Measurements from ENCODE around the gene EDC3.
A peak's percentile ranks its signal among the peaks of the same experiment; 100 is the strongest.

The EDC3 gene

DNA sequence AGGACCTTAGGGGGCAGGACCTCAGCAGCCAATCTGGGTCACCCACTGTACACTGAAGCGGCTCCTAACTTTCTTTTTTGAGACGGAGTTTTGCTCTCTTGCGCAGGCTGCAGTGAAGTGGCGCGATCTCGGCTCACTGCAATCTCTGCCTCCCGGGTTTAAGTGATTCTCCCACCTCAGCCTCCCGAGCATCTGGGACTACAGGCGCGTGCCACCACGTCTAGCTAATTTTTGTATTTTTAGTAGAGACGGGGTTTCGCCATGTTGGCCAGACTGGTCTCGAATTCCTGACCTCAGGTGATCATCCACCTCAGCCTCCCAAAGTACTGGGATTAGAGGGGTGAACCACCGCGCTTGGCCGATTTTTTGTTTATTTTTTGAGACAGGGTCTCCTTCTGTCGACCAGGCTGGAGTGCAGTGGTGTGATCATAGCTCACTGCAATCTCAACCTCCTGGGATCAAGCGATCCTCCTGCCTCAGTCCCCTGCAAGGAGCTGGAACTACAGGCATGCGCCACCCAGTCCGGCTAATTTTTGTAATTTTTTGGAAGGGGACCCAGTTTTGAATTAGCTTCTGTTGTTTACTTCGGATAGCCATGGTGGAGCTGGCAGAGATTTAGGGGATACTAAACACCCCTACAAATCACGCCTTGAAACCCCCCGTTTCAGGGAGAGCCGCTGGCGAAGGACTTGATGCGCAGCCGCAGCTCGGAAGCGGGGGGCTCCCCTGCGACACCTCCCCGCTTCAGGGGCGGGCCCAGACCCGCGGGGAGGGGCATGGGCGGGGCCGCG lies 81.7 kb downstream of the EDC3 start:
- H3K9ac ChIP-seq (ENCODE audit: low read length): peak overlapping the region; percentile 18
- H3K4me1 ChIP-seq (ENCODE audit: control insufficient read depth, insufficient read depth, low read length): peaks cover 24% of the 10 kb centered on the region; the same call in 1 of the 2 replicates
- H3K4me3 ChIP-seq (ENCODE audit: low read depth, low read length): peak overlapping the region; percentile 96
- H3K9me3 ChIP-seq (ENCODE audit: control insufficient read depth, insufficient read depth, low read depth, low read length): no peaks in the 10 kb centered on the region
- peak overlapping the region; percentile 70; the same call in 1 of the 2 replicates for H3K27ac ChIP-seq (ENCODE audit: low read depth, low read length)
- H3K36me3 ChIP-seq (ENCODE audit: control insufficient read depth, insufficient read depth, low read length): peaks cover 2% of the 10 kb centered on the region
- H3K27me3 ChIP-seq (ENCODE audit: control insufficient read depth, insufficient read depth, low read length): peaks cover 7% of the 10 kb centered on the region; the same call in 1 of the 2 replicates

DNA sequence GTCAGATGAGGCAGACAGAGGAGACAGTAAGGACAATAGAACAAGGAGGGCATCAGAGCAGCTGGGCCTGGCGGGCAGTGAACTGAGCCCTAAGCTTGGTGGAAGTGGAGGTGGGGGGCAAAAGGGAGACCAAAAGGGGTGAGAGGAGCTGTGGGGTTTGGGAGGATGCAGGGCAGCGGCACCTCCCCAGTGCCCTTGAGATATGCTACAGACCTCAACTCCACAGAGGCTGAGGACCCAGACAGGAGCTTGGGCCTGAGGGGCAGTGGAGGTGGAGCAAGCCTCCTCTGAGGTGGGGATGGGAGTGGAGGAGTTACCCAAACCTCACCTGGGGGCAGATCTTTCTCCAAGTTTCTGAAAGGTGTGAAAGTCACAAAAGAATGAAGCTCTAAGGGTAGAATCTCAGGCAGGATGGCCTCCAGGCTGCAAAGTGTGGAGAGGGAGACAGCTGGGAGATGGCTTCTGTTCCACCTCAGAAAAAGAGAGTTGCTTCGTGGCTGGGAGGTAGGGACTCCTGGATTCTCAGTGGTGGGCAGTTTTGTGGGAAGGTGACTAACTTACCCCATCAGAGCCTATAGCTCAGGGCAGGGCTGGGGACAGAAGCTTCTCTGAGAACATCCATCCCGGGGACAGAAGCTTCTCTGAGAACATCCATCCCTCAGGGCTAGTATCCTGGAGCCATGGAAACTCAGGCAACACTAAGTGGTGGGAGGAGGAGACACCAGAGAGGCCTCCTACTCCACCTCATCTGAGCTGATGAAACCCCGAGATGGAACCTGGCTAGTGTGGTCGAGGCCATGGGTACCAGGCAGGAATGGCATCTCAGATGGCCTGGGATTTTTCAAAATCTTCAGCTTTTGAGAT lies 82.5 kb downstream of the EDC3 start:
- Histone ChIP-seq H3K27me3 (ENCODE audit: control insufficient read depth, insufficient read depth, low read length) (peaks cover 8% of the 10 kb centered on the region), H3K9ac (ENCODE audit: low read length) (no peak overlapping the region), H3K4me1 (ENCODE audit: control insufficient read depth, insufficient read depth, low read length) (peaks cover 24% of the 10 kb centered on the region; the same call in 1 of the 2 replicates), H3K4me3 (ENCODE audit: low read depth, low read length) (no peak overlapping the region), H3K36me3 (ENCODE audit: control insufficient read depth, insufficient read depth, low read length) (no peaks in the 10 kb centered on the region), H3K9me3 (ENCODE audit: control insufficient read depth, insufficient read depth, low read depth, low read length) (no peaks in the 10 kb centered on the region), H3K27ac (ENCODE audit: low read depth, low read length) (no peak overlapping the region)

DNA sequence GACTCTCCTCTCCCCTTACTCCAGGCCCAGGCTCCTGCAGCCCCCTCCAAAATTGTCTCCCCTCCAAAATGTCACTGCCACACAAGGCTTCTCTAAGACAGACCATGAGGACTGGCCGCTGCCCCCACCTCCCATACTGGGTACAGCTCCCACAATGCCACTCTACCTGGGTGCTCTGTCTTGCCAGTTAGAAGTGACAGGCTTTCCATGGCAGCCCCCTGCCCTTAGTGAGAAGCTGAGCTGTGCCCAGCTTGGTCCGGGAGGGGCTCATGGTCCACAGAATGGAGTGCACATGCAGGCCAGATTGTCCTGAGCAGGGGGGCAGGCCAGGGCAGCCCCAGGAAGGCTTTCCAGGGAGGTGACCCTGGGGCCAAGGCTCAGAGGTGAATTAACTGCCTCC lies 83.1 kb downstream of the EDC3 start:
- Histone ChIP-seq H3K4me1 (ENCODE audit: control insufficient read depth, insufficient read depth, low read length) (peaks cover 24% of the 10 kb centered on the region; the same call in 1 of the 2 replicates), H3K9ac (ENCODE audit: low read length) (no peak overlapping the region), H3K4me3 (ENCODE audit: low read depth, low read length) (no peak overlapping the region), H3K27me3 (ENCODE audit: control insufficient read depth, insufficient read depth, low read length) (peaks cover 13% of the 10 kb centered on the region), H3K36me3 (ENCODE audit: control insufficient read depth, insufficient read depth, low read length) (no peaks in the 10 kb centered on the region), H3K27ac (ENCODE audit: low read depth, low read length) (no peak overlapping the region), H3K9me3 (ENCODE audit: control insufficient read depth, insufficient read depth, low read depth, low read length) (no peaks in the 10 kb centered on the region)

DNA sequence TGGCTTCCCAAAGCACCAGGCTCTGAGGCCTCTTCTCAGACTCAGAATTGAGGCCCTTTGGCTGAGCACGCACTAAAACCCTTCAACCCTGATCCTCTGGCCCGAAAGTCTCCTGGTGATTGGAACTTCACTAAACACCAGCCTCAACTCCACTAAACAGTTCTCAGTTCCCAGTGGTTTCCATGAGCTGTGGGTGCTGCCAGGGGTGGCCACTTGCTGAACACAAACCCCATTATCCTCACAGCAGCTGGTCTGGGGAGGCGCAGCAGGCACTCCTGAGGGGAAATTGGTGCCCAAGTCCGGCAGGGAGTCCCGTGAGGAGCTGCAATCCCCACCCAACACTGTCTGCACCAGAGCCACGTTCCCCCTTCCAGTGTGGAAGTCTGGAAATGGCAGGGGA lies 84.0 kb downstream of the EDC3 start:
- Histone ChIP-seq H3K9me3 (ENCODE audit: control insufficient read depth, insufficient read depth, low read depth, low read length) (no peaks in the 10 kb centered on the region), H3K9ac (ENCODE audit: low read length) (no peak overlapping the region), H3K27me3 (ENCODE audit: control insufficient read depth, insufficient read depth, low read length) (peaks cover 19% of the 10 kb centered on the region), H3K4me3 (ENCODE audit: low read depth, low read length) (no peak overlapping the region), H3K4me1 (ENCODE audit: control insufficient read depth, insufficient read depth, low read length) (peaks cover 19% of the 10 kb centered on the region; the same call in 1 of the 2 replicates), H3K36me3 (ENCODE audit: control insufficient read depth, insufficient read depth, low read length) (no peaks in the 10 kb centered on the region), H3K27ac (ENCODE audit: low read depth, low read length) (no peak overlapping the region)

DNA sequence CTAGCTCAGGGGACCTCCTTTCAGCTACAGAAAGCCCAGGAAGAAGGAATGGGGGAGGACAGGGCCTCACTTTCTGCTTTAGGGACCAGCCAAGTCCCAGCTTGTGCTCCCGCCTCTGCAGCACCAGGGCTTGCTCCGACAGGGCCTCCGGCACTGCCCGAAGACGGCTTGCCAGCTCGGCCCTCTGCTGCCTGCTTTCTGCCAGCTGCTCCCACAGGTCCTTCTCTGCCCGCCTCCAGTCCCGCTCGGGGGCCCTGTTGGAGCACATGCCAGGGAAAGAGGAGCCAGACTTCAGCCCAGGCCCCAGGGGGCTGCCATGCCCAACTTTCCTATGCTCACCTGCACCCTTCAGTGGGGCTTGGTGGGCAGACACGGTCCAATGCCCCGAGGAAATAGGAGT lies 84.5 kb downstream of the EDC3 start:
- Histone ChIP-seq H3K9ac (ENCODE audit: low read length) (no peak overlapping the region), H3K27me3 (ENCODE audit: control insufficient read depth, insufficient read depth, low read length) (peaks cover 20% of the 10 kb centered on the region), H3K9me3 (ENCODE audit: control insufficient read depth, insufficient read depth, low read depth, low read length) (no peaks in the 10 kb centered on the region), H3K36me3 (ENCODE audit: control insufficient read depth, insufficient read depth, low read length) (no peaks in the 10 kb centered on the region), H3K27ac (ENCODE audit: low read depth, low read length) (no peak overlapping the region), H3K4me1 (ENCODE audit: control insufficient read depth, insufficient read depth, low read length) (peaks cover 15% of the 10 kb centered on the region; the same call in 1 of the 2 replicates), H3K4me3 (ENCODE audit: low read depth, low read length) (no peak overlapping the region)

DNA sequence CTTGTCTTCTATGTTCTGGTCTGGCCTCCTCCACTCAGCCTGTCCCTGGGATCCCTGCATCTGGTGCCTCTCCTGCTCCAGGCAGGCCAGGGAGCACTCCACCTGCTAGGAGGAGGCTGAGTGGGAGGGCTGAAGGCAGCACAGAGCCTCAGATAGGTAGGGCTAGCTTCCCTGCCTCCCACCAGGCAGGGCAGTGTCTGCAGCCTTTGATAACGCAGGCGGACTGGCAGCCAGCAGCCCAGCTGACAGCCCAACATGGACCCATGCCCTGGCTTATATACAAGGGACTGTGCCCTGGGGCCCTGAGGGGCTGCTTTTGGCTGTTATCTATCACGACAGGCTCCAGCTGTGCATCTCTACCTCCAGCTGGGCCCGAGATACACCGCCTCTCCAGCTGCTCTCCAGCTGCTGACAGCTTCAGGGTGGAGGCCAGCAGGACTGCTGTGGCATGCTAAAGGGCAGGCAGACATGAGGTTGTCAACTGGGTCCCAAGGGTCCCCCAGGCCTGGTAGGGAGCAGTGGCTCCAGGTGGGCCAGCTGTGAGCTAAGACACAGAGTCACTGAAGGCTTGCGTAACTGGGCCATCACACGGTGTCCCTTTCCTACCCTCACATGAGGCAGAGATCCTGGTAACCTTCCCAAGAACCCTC lies 85.4 kb downstream of the EDC3 start:
- Histone ChIP-seq H3K4me1 (ENCODE audit: control insufficient read depth, insufficient read depth, low read length) (peaks cover 15% of the 10 kb centered on the region; the same call in 1 of the 2 replicates), H3K4me3 (ENCODE audit: low read depth, low read length) (no peak overlapping the region), H3K9ac (ENCODE audit: low read length) (peak overlapping the region; percentile 42), H3K9me3 (ENCODE audit: control insufficient read depth, insufficient read depth, low read depth, low read length) (no peaks in the 10 kb centered on the region), H3K36me3 (ENCODE audit: control insufficient read depth, insufficient read depth, low read length) (no peaks in the 10 kb centered on the region), H3K27me3 (ENCODE audit: control insufficient read depth, insufficient read depth, low read length) (peaks cover 20% of the 10 kb centered on the region), H3K27ac (ENCODE audit: low read depth, low read length) (no peak overlapping the region)

DNA sequence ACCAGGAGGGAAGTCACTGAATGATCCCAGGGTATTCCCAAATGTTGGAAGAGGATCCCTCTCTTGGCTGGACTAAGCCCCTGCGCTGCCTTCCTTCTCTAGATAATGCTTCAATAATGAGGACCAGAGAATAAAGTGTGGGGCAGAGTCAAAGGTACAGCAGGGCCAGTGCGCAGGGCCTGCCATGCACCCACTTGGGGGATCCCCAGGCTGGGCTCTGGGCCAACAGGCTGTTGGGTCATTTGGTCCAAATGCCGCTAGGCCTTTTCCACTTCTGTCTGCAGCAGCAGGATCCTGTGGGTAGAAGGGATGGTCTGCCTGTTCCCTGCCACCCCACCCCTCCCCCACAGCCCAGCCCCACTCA lies 85.9 kb downstream of the EDC3 start:
- no peaks in the 10 kb centered on the region for H3K9me3 ChIP-seq (ENCODE audit: control insufficient read depth, insufficient read depth, low read depth, low read length)
- peaks cover 20% of the 10 kb centered on the region for H3K27me3 ChIP-seq (ENCODE audit: control insufficient read depth, insufficient read depth, low read length)
- no peak overlapping the region for H3K27ac ChIP-seq (ENCODE audit: low read depth, low read length)
- H3K36me3 ChIP-seq (ENCODE audit: control insufficient read depth, insufficient read depth, low read length): no peaks in the 10 kb centered on the region
- H3K9ac ChIP-seq (ENCODE audit: low read length): peak overlapping the region; percentile 42
- no peak overlapping the region for H3K4me3 ChIP-seq (ENCODE audit: low read depth, low read length)
- H3K4me1 ChIP-seq (ENCODE audit: control insufficient read depth, insufficient read depth, low read length): peaks cover 15% of the 10 kb centered on the region; the same call in 1 of the 2 replicates

DNA sequence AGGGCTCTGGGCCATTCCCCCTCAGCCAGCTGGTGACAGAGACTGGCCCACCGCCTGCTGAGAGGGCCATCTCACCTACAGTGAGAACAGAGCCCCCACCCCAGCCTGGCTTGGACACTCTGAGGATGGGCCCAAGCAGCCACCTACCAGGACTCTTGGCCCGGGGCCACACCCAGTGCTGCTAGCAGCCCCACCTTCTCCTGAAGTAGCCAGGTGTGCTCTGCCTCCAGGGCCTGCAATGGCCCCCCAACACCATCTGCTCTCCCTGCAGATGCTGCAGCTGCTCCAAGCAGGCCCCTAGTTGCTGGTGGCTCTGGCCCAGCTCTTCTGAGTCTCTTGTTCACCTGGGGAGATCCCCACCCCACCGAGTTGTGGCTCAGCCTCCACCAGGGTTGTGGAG lies 87.0 kb downstream of the EDC3 start:
- Histone ChIP-seq H3K27ac (ENCODE audit: low read depth, low read length) (no peak overlapping the region), H3K9me3 (ENCODE audit: control insufficient read depth, insufficient read depth, low read depth, low read length) (no peaks in the 10 kb centered on the region), H3K9ac (ENCODE audit: low read length) (no peak overlapping the region), H3K27me3 (ENCODE audit: control insufficient read depth, insufficient read depth, low read length) (peaks cover 20% of the 10 kb centered on the region), H3K36me3 (ENCODE audit: control insufficient read depth, insufficient read depth, low read length) (no peaks in the 10 kb centered on the region), H3K4me3 (ENCODE audit: low read depth, low read length) (no peak overlapping the region), H3K4me1 (ENCODE audit: control insufficient read depth, insufficient read depth, low read length) (peaks cover 9% of the 10 kb centered on the region; the same call in 1 of the 2 replicates)

DNA sequence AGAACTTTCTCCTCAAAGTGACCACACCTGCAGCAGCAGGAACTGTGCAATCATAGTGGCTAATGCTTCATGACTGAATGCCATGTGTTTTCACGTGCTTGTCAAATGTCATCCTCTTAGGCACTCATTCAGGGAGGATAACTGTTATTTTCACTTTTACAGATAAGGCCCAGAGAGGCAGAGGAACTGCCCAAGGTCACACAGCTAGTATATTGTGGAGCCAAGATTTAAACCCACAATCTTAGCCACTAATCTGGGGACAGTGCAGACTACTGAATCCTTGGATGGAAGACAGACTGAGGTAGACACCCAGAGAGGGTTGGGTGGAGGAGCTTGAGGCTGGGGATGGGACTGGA lies 90.1 kb downstream of the EDC3 start:
- Histone ChIP-seq H3K36me3 (ENCODE audit: control insufficient read depth, insufficient read depth, low read length) (no peaks in the 10 kb centered on the region), H3K4me3 (ENCODE audit: low read depth, low read length) (no peak overlapping the region)

DNA sequence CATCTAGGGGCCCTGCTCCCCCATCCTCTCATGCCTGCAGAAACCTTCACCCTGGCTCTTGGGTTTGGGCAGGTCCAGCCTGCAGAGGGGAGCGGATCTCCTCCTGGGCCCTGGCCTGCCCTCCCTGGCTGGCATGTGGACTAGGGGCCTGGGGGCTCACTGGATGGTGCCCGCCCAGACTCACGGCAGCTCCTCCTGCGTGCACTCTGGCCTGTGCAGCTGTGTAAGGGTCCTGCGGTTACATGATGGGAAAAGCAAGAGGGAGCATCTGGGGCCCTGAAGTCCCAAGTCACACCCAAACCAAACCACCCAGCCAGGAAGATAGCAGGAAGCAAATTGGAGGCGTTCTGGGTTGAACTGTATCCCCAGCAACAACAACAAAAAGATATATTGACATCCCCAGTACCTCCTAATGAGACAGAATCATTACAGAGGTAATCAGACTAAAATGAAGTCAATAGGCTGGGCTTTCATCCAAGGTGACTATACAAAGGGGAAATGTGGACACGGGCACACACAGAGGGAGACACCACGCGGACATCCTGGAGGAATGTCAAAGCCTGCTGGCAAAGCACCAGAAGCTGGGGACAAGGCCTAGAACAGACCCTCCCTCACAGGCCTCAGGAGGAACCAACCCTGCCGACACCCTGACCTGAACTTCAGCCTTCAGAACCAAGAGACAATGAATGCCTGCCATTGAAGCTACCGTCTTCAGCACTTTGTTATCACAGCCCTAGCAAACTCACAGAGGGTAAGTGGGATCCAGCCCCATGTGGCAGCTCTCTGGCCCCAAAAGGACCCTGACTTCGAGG lies 90.6 kb downstream of the EDC3 start:
- H3K27me3 ChIP-seq (ENCODE audit: control insufficient read depth, insufficient read depth, low read length): peaks cover 13% of the 10 kb centered on the region
- no peak overlapping the region for H3K9ac ChIP-seq (ENCODE audit: low read length)
- no peaks in the 10 kb centered on the region for H3K36me3 ChIP-seq (ENCODE audit: control insufficient read depth, insufficient read depth, low read length)
- no peak overlapping the region for H3K4me3 ChIP-seq (ENCODE audit: low read depth, low read length)
- no peak overlapping the region for H3K27ac ChIP-seq (ENCODE audit: low read depth, low read length)
- H3K9me3 ChIP-seq (ENCODE audit: control insufficient read depth, insufficient read depth, low read depth, low read length): no peaks in the 10 kb centered on the region
- peaks cover 3% of the 10 kb centered on the region; the same call in 1 of the 2 replicates for H3K4me1 ChIP-seq (ENCODE audit: control insufficient read depth, insufficient read depth, low read length)

More for the DNA sequence above, 90.1 kb downstream of the EDC3 start:
- H3K4me1 ChIP-seq (ENCODE audit: control insufficient read depth, insufficient read depth, low read length): peaks cover 7% of the 10 kb centered on the region; the same call in 1 of the 2 replicates
- no peaks in the 10 kb centered on the region for H3K9me3 ChIP-seq (ENCODE audit: control insufficient read depth, insufficient read depth, low read depth, low read length)
- H3K27ac ChIP-seq (ENCODE audit: low read depth, low read length): no peak overlapping the region
- H3K27me3 ChIP-seq (ENCODE audit: control insufficient read depth, insufficient read depth, low read length): peaks cover 13% of the 10 kb centered on the region
- H3K9ac ChIP-seq (ENCODE audit: low read length): no peak overlapping the region

All from HUES6 (cell line).